A673 (cell line): ENCODE data around the gene MRTFA.

ENCODE experiments used
- CTCF ChIP-seq: fragments of 300-800, 200-600 bp; sonication (generic); conservative IDR thresholded peaks from 2 replicates; pipeline ENCODE4 v1.5.1; 2017; ENCODE audit warnings: low read depth, mild to moderate bottlenecking, antibody characterized with exemption, low read length, moderate library complexity, mixed read lengths
- EZH2 ChIP-seq: fragments of 200-600 bp; sonication (generic); IDR thresholded peaks from 2 replicates; pipeline ENCODE4 v1.6.1; 2017; ENCODE audit warnings: borderline replicate concordance, low read depth, mild to moderate bottlenecking, mixed read lengths, antibody characterized with exemption, low read length; ENCODE audit not compliant: poor library complexity, severe bottlenecking

GRCh38 chr22:40411506-40411861 is 225.0 kb downstream of the MRTFA start:
- TF ChIP-seq CTCF, result no peak
- TF ChIP-seq EZH2, result no peak
